Inflammatory macrophage (primary cell): ENCODE data around the gene NDUFAF3.

ENCODE experiments used
- DNase-seq, 2 donors: peaks; one replicate each; pipeline ENCODE4 v3.0.0-alpha.2; 2020 to 2022

The NDUFAF3 gene

GRCh38 chr3:49054344-49054862, 32.5 kb downstream of the NDUFAF3 start:
- no peak for DNase-seq

DNA sequence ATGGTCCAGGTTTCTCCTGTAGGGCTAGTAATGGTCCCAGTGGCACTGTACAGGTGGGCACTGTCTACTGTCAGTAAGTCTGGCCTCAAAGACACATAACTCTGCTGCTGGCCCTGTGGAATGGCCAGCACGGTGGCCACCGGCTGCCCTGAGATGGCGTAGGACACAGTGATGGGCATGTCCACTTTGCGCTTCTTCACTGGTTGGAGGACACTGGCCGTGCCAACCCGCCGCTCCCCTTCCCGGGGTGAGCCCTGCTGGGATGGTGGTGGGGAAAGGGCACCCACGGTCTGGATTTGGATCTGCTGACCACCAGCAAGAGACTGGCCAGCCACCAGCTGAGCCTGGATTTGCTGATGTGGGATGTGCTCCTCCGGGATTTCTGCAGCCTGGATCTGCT, 35.3 kb downstream of the NDUFAF3 start:
- DNase-seq: no peak

- no peak for DNase-seq
Measured at GRCh38 chr3:49058011-49058410, 36.1 kb downstream of the NDUFAF3 start.
